ENCODE data around the gene MTHFD1L.

- TF ChIP-seq GATA3 (IDR thresholded peaks at IDR 0.05; ENCODE audit: borderline replicate concordance) (no peak), SMC3 (IDR thresholded peaks at IDR 0.05) (no peak), KDM5A (IDR thresholded peaks at IDR 0.05) (no peak), CTCF (IDR thresholded peaks at IDR 0.05) (no peak), BHLHE40 (IDR thresholded peaks at IDR 0.05; ENCODE audit: low read depth, low read length) (no peak), MAX (IDR thresholded peaks at IDR 0.05) (no peak), HOXA7 (CRISPR knock-in tag; IDR thresholded peaks at IDR 0.05) (no peak), EP300 (IDR thresholded peaks at IDR 0.05) (no peak), POLR2A (IDR thresholded peaks at IDR 0.05; ENCODE audit: low read length) (no peak), ZSCAN20 (CRISPR knock-in tag; IDR thresholded peaks at IDR 0.05) (no peak), REST (IDR thresholded peaks at IDR 0.05) (no peak), NFE2L2 (conservative IDR thresholded peaks at IDR 0.05; ENCODE audit: low read length) (no peak), HDAC2 (IDR thresholded peaks at IDR 0.05) (no peak)
- TF ChIP-seq, protein P1, sequence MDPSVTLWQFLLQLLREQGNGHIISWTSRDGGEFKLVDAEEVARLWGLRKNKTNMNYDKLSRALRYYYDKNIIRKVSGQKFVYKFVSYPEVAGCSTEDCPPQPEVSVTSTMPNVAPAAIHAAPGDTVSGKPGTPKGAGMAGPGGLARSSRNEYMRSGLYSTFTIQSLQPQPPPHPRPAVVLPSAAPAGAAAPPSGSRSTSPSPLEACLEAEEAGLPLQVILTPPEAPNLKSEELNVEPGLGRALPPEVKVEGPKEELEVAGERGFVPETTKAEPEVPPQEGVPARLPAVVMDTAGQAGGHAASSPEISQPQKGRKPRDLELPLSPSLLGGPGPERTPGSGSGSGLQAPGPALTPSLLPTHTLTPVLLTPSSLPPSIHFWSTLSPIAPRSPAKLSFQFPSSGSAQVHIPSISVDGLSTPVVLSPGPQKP (IDR thresholded peaks at IDR 0.05; ENCODE audit: low read depth, low read length): no peak
Observed at GRCh38 chr6:151065027-151065815, 199.7 kb downstream of the MTHFD1L start.
